OCI-LY1 (cell line): ENCODE results near the gene PUSL1.
A peak's percentile ranks its signal among the peaks of the same experiment; 100 is the strongest.

Source experiments
- H2AFZ ChIP-seq: fragments of 200-600 bp; sonication (generic), shearing (Covaris generic); 2 replicates; pipeline ENCODE4 v1.6.0; 2014; ENCODE audit warnings: antibody characterized with exemption, mild to moderate bottlenecking, low read length
- H3F3A ChIP-seq: fragments of 200-600 bp; sonication (generic), shearing (Covaris generic); 2 replicates; pipeline ENCODE4 v1.6.0; 2014; ENCODE audit warnings: mild to moderate bottlenecking, antibody characterized with exemption, low read length, moderate library complexity; ENCODE audit not compliant: insufficient read depth
- H3K27ac ChIP-seq: fragments of 200-600 bp; sonication (generic); 2 replicates; pipeline ENCODE4 v1.5.1; 2014; ENCODE audit warnings: low read length, mixed run types, mild to moderate bottlenecking, low read depth; ENCODE audit not compliant: poor library complexity, severe bottlenecking
- H3K27me3 ChIP-seq: fragments of 200-600 bp; sonication (generic); 2 replicates; pipeline ENCODE4 v1.6.0; 2014; ENCODE audit warnings: antibody characterized with exemption, mild to moderate bottlenecking, low read length, moderate library complexity; ENCODE audit not compliant: insufficient read depth
- H3K36me3 ChIP-seq: fragments of 200-600 bp; sonication (generic); 2 replicates; pipeline ENCODE4 v1.6.1; 2014; ENCODE audit warnings: mild to moderate bottlenecking, antibody characterized with exemption, low read length, moderate library complexity, mixed read lengths; ENCODE audit not compliant: insufficient read depth
- H3K4me1 ChIP-seq: fragments of 200-600 bp; sonication (generic); 2 replicates; pipeline ENCODE4 v1.5.1; 2014; ENCODE audit warnings: mild to moderate bottlenecking, low read length, moderate library complexity; ENCODE audit not compliant: insufficient read depth, severe bottlenecking
- H3K4me2 ChIP-seq: fragments of 200-600 bp; sonication (generic), shearing (Covaris generic); 2 replicates; pipeline ENCODE4 v1.6.1; 2014; ENCODE audit warnings: low read length
- H3K4me3 ChIP-seq: fragments of 200-600 bp; sonication (generic); 2 replicates; pipeline ENCODE4 v1.5.1; 2014; ENCODE audit warnings: low read length, low read depth, mild to moderate bottlenecking, mixed read lengths; ENCODE audit not compliant: poor library complexity, severe bottlenecking
- H3K79me2 ChIP-seq: fragments of 200-600 bp; shearing (Covaris generic); 2 replicates; pipeline ENCODE4 v1.6.1; 2016; ENCODE audit warnings: mixed run types, low read length, mixed read lengths; ENCODE audit not compliant: insufficient read depth
- H3K9ac ChIP-seq: fragments of 200-600 bp; sonication (generic), shearing (Covaris generic); 2 replicates; pipeline ENCODE4 v1.6.1; 2014; ENCODE audit warnings: mild to moderate bottlenecking, low read length, mixed read lengths
- H3K9me2 ChIP-seq: fragments of 200-600 bp; sonication (generic), shearing (Covaris generic); 2 replicates; pipeline ENCODE4 v1.6.1; 2014; ENCODE audit warnings: low read depth, mild to moderate bottlenecking, low read length, mixed read lengths
- H3K9me3 ChIP-seq: fragments of 200-600 bp; shearing (Covaris generic); 2 replicates; pipeline ENCODE4 v1.6.1; 2014; ENCODE audit warnings: low read length, mixed read lengths
- H4K20me1 ChIP-seq: fragments of 200-600 bp; sonication (generic), shearing (Covaris generic); 2 replicates; pipeline ENCODE4 v1.6.0; 2016; ENCODE audit warnings: mild to moderate bottlenecking, low read length; ENCODE audit not compliant: insufficient read depth
- CTCF ChIP-seq: fragments of 200-600 bp; sonication (generic), shearing (Covaris generic); IDR thresholded peaks from 2 replicates; pipeline ENCODE4 v1.5.1; 2017; ENCODE audit warnings: mild to moderate bottlenecking, antibody characterized with exemption, low read length, moderate library complexity, mixed read lengths
- EZH2 ChIP-seq: fragments of 200-600 bp; sonication (generic), shearing (Covaris generic); IDR thresholded peaks from 2 replicates; pipeline ENCODE4 v1.8.0; 2017; ENCODE audit warnings: borderline replicate concordance, mixed run types, mild to moderate bottlenecking, antibody characterized with exemption, low read length, moderate library complexity, mixed read lengths

The PUSL1 gene

GRCh38 chr1:1346501-1346890 is 38.1 kb downstream of the PUSL1 start:
- Histone ChIP-seq H3F3A (no peaks in the 10 kb centered on the region), H3K9me3 (no peaks in the 10 kb centered on the region), H3K9me2 (no peaks in the 10 kb centered on the region), H3K4me1 (peaks cover 14% of the 10 kb centered on the region), H2AFZ (no peak overlapping the region), H3K4me2 (no peak overlapping the region), H3K9ac (no peak overlapping the region), H3K36me3 (no peaks in the 10 kb centered on the region; the same call in 1 of the 2 replicates), H3K27ac (no peak overlapping the region), H4K20me1 (peaks cover 2% of the 10 kb centered on the region; the same call in 1 of the 2 replicates), H3K79me2 (no peaks in the 10 kb centered on the region), H3K4me3 (no peak overlapping the region), H3K27me3 (no peaks in the 10 kb centered on the region; the same call in 1 of the 2 replicates)
- no peak for TF ChIP-seq EZH2
- no peak for TF ChIP-seq CTCF

GRCh38 chr1:1347026-1347595 is 38.7 kb downstream of the PUSL1 start:
- Histone ChIP-seq H3K79me2 (no peaks in the 10 kb centered on the region), H3F3A (no peaks in the 10 kb centered on the region), H4K20me1 (peaks cover 2% of the 10 kb centered on the region; the same call in 1 of the 2 replicates), H3K4me3 (peak overlapping the region; percentile 68), H3K9me3 (no peaks in the 10 kb centered on the region), H3K9ac (no peak overlapping the region), H3K9me2 (no peaks in the 10 kb centered on the region), H2AFZ (no peak overlapping the region), H3K4me1 (peaks cover 14% of the 10 kb centered on the region), H3K36me3 (no peaks in the 10 kb centered on the region), H3K4me2 (peak overlapping the region; percentile 82; the same call in 1 of the 2 replicates), H3K27me3 (no peaks in the 10 kb centered on the region; the same call in 1 of the 2 replicates), H3K27ac (no peak overlapping the region)
- TF ChIP-seq EZH2 (no peak), CTCF (no peak)

DNA sequence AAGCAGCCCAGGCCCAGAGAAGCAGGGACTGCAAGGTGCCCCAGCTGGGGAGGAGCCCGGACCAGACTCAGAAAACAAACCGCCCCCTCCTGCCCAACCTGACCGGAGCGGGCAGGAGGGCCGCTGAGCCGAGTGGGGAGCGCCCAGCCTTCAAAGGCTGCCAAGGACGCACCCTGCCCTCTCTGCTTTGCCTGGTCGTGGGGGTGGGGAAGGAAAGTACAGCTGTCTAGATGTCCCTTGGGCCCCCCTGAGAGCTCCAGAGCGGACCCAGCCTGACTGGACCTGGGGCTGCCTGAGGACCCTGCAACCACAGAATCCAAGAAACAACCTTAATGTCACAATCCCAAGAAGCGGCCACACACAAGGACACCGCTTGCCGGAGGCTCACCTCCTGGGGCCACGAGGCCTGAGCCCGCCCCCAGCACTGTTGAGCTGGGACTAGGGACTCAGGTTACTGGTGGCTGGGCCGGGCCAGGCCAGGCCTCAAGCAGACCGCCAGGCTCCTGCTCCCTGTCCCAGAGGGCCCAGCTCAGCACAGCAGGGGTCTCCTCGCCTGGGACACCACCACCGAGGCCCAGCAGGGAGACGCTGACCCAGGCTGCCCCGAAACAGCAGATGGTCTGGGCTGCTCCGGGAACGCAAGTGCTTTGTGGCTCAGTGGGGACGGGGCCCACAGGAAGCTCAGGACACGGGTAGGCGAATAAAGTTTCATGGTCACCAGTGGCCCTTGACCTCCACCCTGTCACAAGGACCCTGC is 39.4 kb downstream of the PUSL1 start:
- peaks cover 14% of the 10 kb centered on the region for H3K4me1 ChIP-seq
- H3K27ac ChIP-seq, result no peak overlapping the region
- H3K4me2 ChIP-seq, result peak overlapping the region; percentile 82
- H2AFZ ChIP-seq, result no peak overlapping the region
- no peaks in the 10 kb centered on the region for H3K9me2 ChIP-seq
- peak overlapping the region; percentile 61; the same call in 1 of the 2 replicates for H3K9ac ChIP-seq
- H3K79me2 ChIP-seq, result no peaks in the 10 kb centered on the region
- peaks cover 2% of the 10 kb centered on the region; the same call in 1 of the 2 replicates for H4K20me1 ChIP-seq
- no peaks in the 10 kb centered on the region; the same call in 1 of the 2 replicates for H3F3A ChIP-seq
- H3K36me3 ChIP-seq, result no peaks in the 10 kb centered on the region
- peaks cover 6% of the 10 kb centered on the region; the same call in 1 of the 2 replicates for H3K27me3 ChIP-seq
- TF ChIP-seq EZH2 (no peak), CTCF (no peak)
- no peaks in the 10 kb centered on the region for H3K9me3 ChIP-seq
- peak overlapping the region; percentile 68 for H3K4me3 ChIP-seq
